PC-3 (cell line): ENCODE measurements around the gene CCDC93. TPM values are rescaled to one million over a fixed set of nuclear protein-coding genes. Genes with fewer than 3 reads are reported as not detected.

ENCODE experiments used
- ATAC-seq: fragments of 200-7000 bp; cut with Tn5 transposase; 2 replicates; pipeline ENCODE4 v1.9.1; 2020; ENCODE audit warnings: mild to moderate bottlenecking, moderate library complexity
- BruUV-seq: library from RNA; stranded (reverse); fragments of 400-500 nt; replicated peaks from 2 replicates; lab custom pipeline; 2021; lab: Mats Ljungman, UMichigan
- CTCF ChIA-PET: fragments of 300-600 bp; sonication (Branson Sonifier 250); formaldehyde crosslinking; loops from one replicate; lab custom pipeline; 2022; ENCODE audit warnings: antibody characterized with exemption; lab: Charles Lee
- POLR2A ChIA-PET: fragments of 300-600 bp; sonication (Branson Sonifier 250); formaldehyde crosslinking; loops from one replicate; lab custom pipeline; 2022; ENCODE audit warnings: antibody characterized with exemption; ENCODE audit not compliant: unreplicated experiment; lab: Charles Lee
- DNase-seq: peaks from one replicate; pipeline ENCODE4 v3.0.0-alpha.2; 2015
- H2AFZ ChIP-seq: fragments of 300-600 bp; sonication (generic); 2 replicates; pipeline ENCODE4 v1.6.0; 2016; ENCODE audit warnings: antibody characterized with exemption, low read length
- H3F3A ChIP-seq: fragments of 300-600 bp; sonication (generic); one replicate; pipeline ENCODE4 v1.6.0; 2017; ENCODE audit warnings: antibody characterized with exemption, low read length, control low read depth, mild to moderate bottlenecking; ENCODE audit not compliant: unreplicated experiment
- H3K27ac ChIP-seq: fragments of 300-600 bp; sonication (generic); 2 replicates; pipeline ENCODE4 v1.5.1; 2016; ENCODE audit warnings: mild to moderate bottlenecking, low read length
- H3K27me3 ChIP-seq: fragments of 300-600 bp; sonication (generic); 2 replicates; pipeline ENCODE4 v1.6.1; 2016; ENCODE audit warnings: low read length, mixed read lengths
- H3K36me3 ChIP-seq: fragments of 300-600 bp; sonication (generic); 2 replicates; pipeline ENCODE4 v1.6.1; 2016; ENCODE audit warnings: low read depth, mixed run types, low read length, mixed read lengths
- H3K4me1 ChIP-seq: fragments of 300-600 bp; sonication (generic); 2 replicates; pipeline ENCODE4 v1.5.1; 2016; ENCODE audit warnings: low read length; ENCODE audit not compliant: insufficient read depth
- H3K4me2 ChIP-seq: fragments of 300-600 bp; sonication (generic); 2 replicates; pipeline ENCODE4 v1.6.0; 2016; ENCODE audit warnings: low read length
- H3K4me3 ChIP-seq: fragments of 300-600 bp; sonication (generic); 2 replicates; pipeline ENCODE4 v1.5.1; 2016; ENCODE audit warnings: mild to moderate bottlenecking, low read length, mixed read lengths
- H3K79me2 ChIP-seq: fragments of 300-600 bp; sonication (generic); 2 replicates; pipeline ENCODE4 v1.6.1; 2017; ENCODE audit warnings: low read length, mixed read lengths
- H3K9ac ChIP-seq: fragments of 300-600 bp; sonication (generic); 2 replicates; pipeline ENCODE4 v1.6.0; 2016; ENCODE audit warnings: mild to moderate bottlenecking, low read length
- H3K9me2 ChIP-seq: fragments of 300-600 bp; sonication (generic); replicated peaks from 2 replicates; pipeline ENCODE4 v1.6.1; 2016; ENCODE audit warnings: mixed run types, low read length, mixed read lengths
- H3K9me3 ChIP-seq: fragments of 300-600 bp; sonication (generic); 2 replicates; pipeline ENCODE4 v1.6.1; 2016; ENCODE audit warnings: low read length, mixed read lengths
- H4K20me1 ChIP-seq: fragments of 300-600 bp; sonication (generic); 2 replicates; pipeline ENCODE4 v1.6.1; 2016; ENCODE audit warnings: low read length, mixed read lengths
- CTCF ChIP-seq: fragments of 300-600 bp; sonication (generic); conservative IDR thresholded peaks from 2 replicates; pipeline ENCODE4 v1.5.1; 2017; ENCODE audit warnings: antibody characterized with exemption, low read depth, mild to moderate bottlenecking, low read length
- EZH2 ChIP-seq: fragments of 300-600 bp; sonication (generic); IDR thresholded peaks from one replicate; pipeline ENCODE4 v1.6.1; 2017; ENCODE audit warnings: antibody characterized with exemption, mild to moderate bottlenecking, low read length; ENCODE audit not compliant: unreplicated experiment
- EZH2phosphoT487 ChIP-seq: fragments of 300-600 bp; sonication (generic); IDR thresholded peaks from 2 replicates; pipeline ENCODE4 v1.6.1; 2018; ENCODE audit warnings: mild to moderate bottlenecking, antibody characterized with exemption, low read length, borderline replicate concordance
- intact Hi-C: fragments of 100-400 bp; cut with micrococcal nuclease; formaldehyde crosslinking; loops from 2 replicates; pipeline ENCODE4 v1.9.0; 2023
- total RNA-seq: library from RNA; depleted of rRNA; stranded (reverse); fragments of >200 nt; gene quantifications from 2 replicates; pipeline ENCODE4 v1.2.3, GENCODE V29; 2014

The CCDC93 gene
- total RNA-seq, 1 experiment from 2014 or later: 14.0 TPM

- BruUV-seq: no TSS peak
- no peak for ATAC-seq
- Histone ChIP-seq H4K20me1 (no peaks in the 10 kb centered on the region), H3F3A (no peaks in the 10 kb centered on the region), H3K4me1 (peaks cover 32% of the 10 kb centered on the region), H2AFZ (no peak overlapping the region), H3K79me2 (peaks cover 4% of the 10 kb centered on the region; the same call in 1 of the 2 replicates), H3K9me3 (no peaks in the 10 kb centered on the region), H3K9me2 (no peaks in the 10 kb centered on the region), H3K4me2 (no peak overlapping the region), H3K4me3 (no peak overlapping the region), H3K27ac (no peak overlapping the region), H3K9ac (no peak overlapping the region), H3K36me3 (peaks cover 21% of the 10 kb centered on the region), H3K27me3 (no peaks in the 10 kb centered on the region)
- POLR2A ChIA-PET: no interaction called here
- intact Hi-C loops: no loop called here
- no peak for DNase-seq
- CTCF ChIA-PET: no interaction called here
- TF ChIP-seq EZH2 (no peak), CTCF (no peak), EZH2phosphoT487 (no peak)
Observed at GRCh38 chr2:117977696-117978095, 36.2 kb downstream of the CCDC93 start.

- peaks cover 19% of the 10 kb centered on the region for H3K36me3 ChIP-seq
- no TSS peak for BruUV-seq
Observed at GRCh38 chr2:117976581-117976980, 37.3 kb downstream of the CCDC93 start.

More at GRCh38 chr2:117976581-117976980, 37.3 kb downstream of the CCDC93 start:
- Histone ChIP-seq H3K9ac (no peak overlapping the region), H3K79me2 (peaks cover 4% of the 10 kb centered on the region; the same call in 1 of the 2 replicates), H3K4me1 (peaks cover 21% of the 10 kb centered on the region), H3K9me3 (no peaks in the 10 kb centered on the region), H3K4me3 (no peak overlapping the region), H3F3A (no peaks in the 10 kb centered on the region), H3K9me2 (no peaks in the 10 kb centered on the region), H4K20me1 (no peaks in the 10 kb centered on the region), H3K4me2 (no peak overlapping the region), H3K27ac (no peak overlapping the region), H2AFZ (no peak overlapping the region), H3K27me3 (no peaks in the 10 kb centered on the region)
- ChIA-PET POLR2A (no interaction called here), CTCF (no interaction called here)
- no peak for DNase-seq
- ATAC-seq: no peak
- TF ChIP-seq CTCF: no peak
- no peak for TF ChIP-seq EZH2phosphoT487
- TF ChIP-seq EZH2: no peak
- intact Hi-C loops: no loop called here
